Ishikawa (cell line): ENCODE data around the gene CDS2.

ENCODE experiments used
- CEBPB ChIP-seq: IDR thresholded peaks from 2 replicates; pipeline ENCODE4 v1.6.1; 2012
- CREB1 ChIP-seq: IDR thresholded peaks from 2 replicates; pipeline ENCODE4 v1.6.1; 2012; ENCODE audit warnings: low read depth
- EGR1 ChIP-seq: IDR thresholded peaks from 2 replicates; pipeline ENCODE4 v1.6.1; 2012
- EP300 ChIP-seq: IDR thresholded peaks from 2 replicates; pipeline ENCODE4 v1.6.1; 2012; ENCODE audit warnings: borderline replicate concordance
- FOXM1 ChIP-seq: IDR thresholded peaks from 2 replicates; pipeline ENCODE4 v1.6.1; 2012; ENCODE audit warnings: low read depth, borderline replicate concordance
- MAX ChIP-seq: IDR thresholded peaks from 2 replicates; pipeline ENCODE4 v1.6.1; 2012
- NFIC ChIP-seq: IDR thresholded peaks from 2 replicates; pipeline ENCODE4 v1.6.1; 2012
- RAD21 ChIP-seq: IDR thresholded peaks from 2 replicates; pipeline ENCODE4 v1.6.1; 2012; ENCODE audit warnings: low read depth
- REST ChIP-seq: IDR thresholded peaks from 2 replicates; pipeline ENCODE4 v1.6.1; 2012; ENCODE audit warnings: low read depth, mild to moderate bottlenecking
- TAF1 ChIP-seq: IDR thresholded peaks from 2 replicates; pipeline ENCODE4 v1.6.1; 2012; ENCODE audit warnings: low read depth, mild to moderate bottlenecking
- TCF12 ChIP-seq: IDR thresholded peaks from 2 replicates; pipeline ENCODE4 v1.6.1; 2012; ENCODE audit warnings: low read depth
- TEAD4 ChIP-seq: IDR thresholded peaks from 2 replicates; pipeline ENCODE4 v1.6.1; 2012
- USF1 ChIP-seq: IDR thresholded peaks from 2 replicates; pipeline ENCODE4 v1.6.1; 2012
- YY1 ChIP-seq: IDR thresholded peaks from 2 replicates; pipeline ENCODE4 v1.6.1; 2012; ENCODE audit warnings: low read depth
- ZBTB7A ChIP-seq: IDR thresholded peaks from 2 replicates; pipeline ENCODE4 v1.6.1; 2012; ENCODE audit warnings: low read depth

Gene CDS2

GRCh38 chr20:5155404-5155803 is 28.6 kb downstream of the CDS2 start:
- TF ChIP-seq NFIC: no peak
- no peak for TF ChIP-seq TEAD4
- TF ChIP-seq EP300: no peak
- no peak for TF ChIP-seq TAF1
- TF ChIP-seq TCF12: no peak
- no peak for TF ChIP-seq USF1
- no peak for TF ChIP-seq RAD21
- TF ChIP-seq CREB1: no peak
- TF ChIP-seq FOXM1: no peak
- no peak for TF ChIP-seq YY1
- no peak for TF ChIP-seq MAX
- TF ChIP-seq REST: no peak
- no peak for TF ChIP-seq EGR1

GRCh38 chr20:5156675-5157448 is 30.1 kb downstream of the CDS2 start:
- no peak for TF ChIP-seq RAD21
- no peak for TF ChIP-seq CEBPB
- TF ChIP-seq TAF1: no peak
- TF ChIP-seq EP300: no peak
- TF ChIP-seq USF1: no peak
- no peak for TF ChIP-seq NFIC
- TF ChIP-seq YY1: no peak
- no peak for TF ChIP-seq FOXM1

- no peak for TF ChIP-seq NFIC
- no peak for TF ChIP-seq TCF12
- no peak for TF ChIP-seq TEAD4
- no peak for TF ChIP-seq CEBPB
- TF ChIP-seq USF1: no peak
- TF ChIP-seq MAX: no peak
- TF ChIP-seq YY1: no peak
- no peak for TF ChIP-seq EGR1
- TF ChIP-seq FOXM1: no peak
- TF ChIP-seq ZBTB7A: no peak
- TF ChIP-seq CREB1: no peak
- TF ChIP-seq REST: no peak
- TF ChIP-seq EP300: no peak
- TF ChIP-seq RAD21: no peak
- no peak for TF ChIP-seq TAF1
These were observed 33.1 kb downstream of the CDS2 start for GRCh38 chr20:5159928-5160327.

GRCh38 chr20:5160882-5161281 is 34.1 kb downstream of the CDS2 start:
- TF ChIP-seq USF1: no peak
- TF ChIP-seq EP300: no peak

GRCh38 chr20:5161536-5162164 is 34.8 kb downstream of the CDS2 start:
- TF ChIP-seq USF1: no peak
